ENCODE results near the gene GRM8. TPM values are rescaled to one million over a fixed set of nuclear protein-coding genes. Genes with fewer than 3 reads are reported as not detected.

Gene GRM8
- polyA plus RNA-seq, 1 donor (not counting 4 experiments of a cell fraction or from before 2014, with no cell fraction given): not detected

DNA sequence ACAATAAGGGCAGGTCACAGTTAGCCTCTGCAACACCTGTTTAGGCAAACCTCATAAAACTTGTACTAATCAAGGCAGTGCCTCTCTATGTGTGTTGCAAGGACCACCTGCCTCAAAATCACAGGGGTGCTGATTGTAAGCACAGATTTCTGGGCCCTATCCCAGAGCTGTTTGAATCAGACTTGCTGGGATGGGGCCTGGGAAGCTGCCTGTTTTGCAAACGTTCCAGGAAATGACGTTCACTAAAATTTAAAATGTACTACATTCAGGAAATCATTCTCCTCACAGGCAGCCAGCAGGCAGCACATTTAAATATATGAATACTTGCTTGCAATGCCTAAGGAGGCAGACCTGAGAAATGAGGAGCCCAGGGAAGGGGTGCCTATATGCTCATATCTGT lies 4.3 kb upstream of the GRM8 start:
- Histone ChIP-seq H3K27ac (ENCODE audit: control insufficient read depth, insufficient read depth, low read length) (no peak overlapping the region), H3K9ac (ENCODE audit: control insufficient read depth, extremely low read depth, insufficient read depth, low read length) (no peak overlapping the region), H3K9me3 (ENCODE audit: control insufficient read depth, low read depth, low read length) (no peaks in the 10 kb centered on the region), H3K36me3 (ENCODE audit: control insufficient read depth in 2 of 2, extremely low read depth in 1 of 2, insufficient read depth in 2 of 2, low read length in 2 of 2) (no peaks in the 10 kb centered on the region), H3K4me2 (ENCODE audit: control insufficient read depth, extremely low read depth, insufficient read depth, low read depth, low read length) (no peak overlapping the region), H3K4me3 (ENCODE audit: control insufficient read depth in 2 of 3, extremely low read depth in 1 of 3, insufficient read depth in 2 of 3, low read depth in 1 of 3, low read length in 3 of 3) (no peak overlapping the region), H3K79me2 (ENCODE audit: control insufficient read depth, insufficient read depth, low read length) (no peaks in the 10 kb centered on the region), H3K4me1 (ENCODE audit: control insufficient read depth, extremely low read depth, insufficient read depth, low read length) (peaks cover 6% of the 10 kb centered on the region), H2AFZ (ENCODE audit: control insufficient read depth, low read length) (no peak overlapping the region), H3K27me3 (ENCODE audit: control insufficient read depth, extremely low read depth, insufficient read depth, low read length) (peaks cover 11% of the 10 kb centered on the region), H4K20me1 (ENCODE audit: control insufficient read depth, extremely low read depth, insufficient read depth, low read length) (no peaks in the 10 kb centered on the region), H3K9me1 (ENCODE audit: control insufficient read depth, extremely low read depth, insufficient read depth, low read length) (no peaks in the 10 kb centered on the region)
- DNase-seq (ENCODE audit: low read depth, low spot score) (no peak), FAIRE-seq (no peak)
- dilution Hi-C loops (cut with MboI; ENCODE audit: extremely low pct_ligation_motif_present, low sequenced_read_pairs): no loop called here
- TF ChIP-seq EZH2 (IDR thresholded peaks at IDR 0.05; ENCODE audit: low read length): no peak
- TF ChIP-seq, protein P1, sequence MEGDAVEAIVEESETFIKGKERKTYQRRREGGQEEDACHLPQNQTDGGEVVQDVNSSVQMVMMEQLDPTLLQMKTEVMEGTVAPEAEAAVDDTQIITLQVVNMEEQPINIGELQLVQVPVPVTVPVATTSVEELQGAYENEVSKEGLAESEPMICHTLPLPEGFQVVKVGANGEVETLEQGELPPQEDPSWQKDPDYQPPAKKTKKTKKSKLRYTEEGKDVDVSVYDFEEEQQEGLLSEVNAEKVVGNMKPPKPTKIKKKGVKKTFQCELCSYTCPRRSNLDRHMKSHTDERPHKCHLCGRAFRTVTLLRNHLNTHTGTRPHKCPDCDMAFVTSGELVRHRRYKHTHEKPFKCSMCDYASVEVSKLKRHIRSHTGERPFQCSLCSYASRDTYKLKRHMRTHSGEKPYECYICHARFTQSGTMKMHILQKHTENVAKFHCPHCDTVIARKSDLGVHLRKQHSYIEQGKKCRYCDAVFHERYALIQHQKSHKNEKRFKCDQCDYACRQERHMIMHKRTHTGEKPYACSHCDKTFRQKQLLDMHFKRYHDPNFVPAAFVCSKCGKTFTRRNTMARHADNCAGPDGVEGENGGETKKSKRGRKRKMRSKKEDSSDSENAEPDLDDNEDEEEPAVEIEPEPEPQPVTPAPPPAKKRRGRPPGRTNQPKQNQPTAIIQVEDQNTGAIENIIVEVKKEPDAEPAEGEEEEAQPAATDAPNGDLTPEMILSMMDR (optimal IDR thresholded peaks at IDR 0.05 in 1 of 3, IDR thresholded peaks at IDR 0.05 in 1 of 3, conservative IDR thresholded peaks at IDR 0.05 in 1 of 3; ENCODE audit: extremely low read depth in 1 of 3, insufficient read depth in 2 of 3, low read length in 3 of 3): no peak

DNA sequence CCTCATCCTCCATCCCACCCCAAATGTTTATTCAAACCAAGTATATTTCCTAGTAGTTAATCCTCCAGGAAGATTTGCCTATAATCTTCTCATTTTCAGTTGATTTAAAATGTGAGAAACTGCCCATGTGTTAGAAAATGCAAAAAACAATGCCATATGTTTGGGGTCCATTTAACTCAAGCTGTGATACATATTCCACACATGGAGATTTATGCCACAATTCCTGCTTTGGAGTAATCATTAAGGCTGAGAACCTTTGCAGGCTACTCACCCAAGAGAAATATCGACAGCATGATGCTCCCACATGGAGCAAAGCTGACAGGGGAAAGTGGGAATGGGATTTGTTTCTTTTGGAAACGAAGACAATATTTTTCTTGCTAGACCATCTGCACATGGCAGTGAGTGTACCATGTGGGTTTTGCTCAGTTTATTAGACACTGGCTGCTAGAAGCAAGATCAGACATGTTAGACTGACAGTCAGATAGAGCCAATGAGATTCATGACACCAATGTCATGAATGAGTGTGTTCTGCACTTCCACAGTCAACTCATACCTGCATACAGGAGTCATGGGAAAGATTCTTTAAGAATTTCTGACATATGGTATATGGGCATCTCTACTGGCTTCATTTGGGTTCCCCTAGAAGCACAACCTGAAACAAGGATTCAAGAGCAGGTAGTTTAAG lies 3.4 kb upstream of the GRM8 start:
- Histone ChIP-seq H3K4me1 (ENCODE audit: control insufficient read depth, extremely low read depth, insufficient read depth, low read length) (peaks cover 10% of the 10 kb centered on the region), H3K4me2 (ENCODE audit: control insufficient read depth, extremely low read depth, insufficient read depth, low read depth, low read length) (no peak overlapping the region), H3K9ac (ENCODE audit: control insufficient read depth, extremely low read depth, insufficient read depth, low read length) (no peak overlapping the region), H3K9me3 (ENCODE audit: control insufficient read depth, low read depth, low read length) (no peaks in the 10 kb centered on the region), H4K20me1 (ENCODE audit: control insufficient read depth, extremely low read depth, insufficient read depth, low read length) (no peaks in the 10 kb centered on the region), H3K27ac (ENCODE audit: control insufficient read depth, insufficient read depth, low read length) (no peak overlapping the region), H3K79me2 (ENCODE audit: control insufficient read depth, insufficient read depth, low read length) (no peaks in the 10 kb centered on the region), H3K36me3 (ENCODE audit: control insufficient read depth in 2 of 2, extremely low read depth in 1 of 2, insufficient read depth in 2 of 2, low read length in 2 of 2) (no peaks in the 10 kb centered on the region), H3K9me1 (ENCODE audit: control insufficient read depth, extremely low read depth, insufficient read depth, low read length) (no peaks in the 10 kb centered on the region), H3K27me3 (ENCODE audit: control insufficient read depth, extremely low read depth, insufficient read depth, low read length) (peaks cover 20% of the 10 kb centered on the region), H2AFZ (ENCODE audit: control insufficient read depth, low read length) (no peak overlapping the region), H3K4me3 (ENCODE audit: control insufficient read depth in 2 of 3, extremely low read depth in 1 of 3, insufficient read depth in 2 of 3, low read depth in 1 of 3, low read length in 3 of 3) (no peak overlapping the region)
- dilution Hi-C loops (cut with MboI; ENCODE audit: extremely low pct_ligation_motif_present, low sequenced_read_pairs): no loop called here
- no peak for TF ChIP-seq EZH2 (IDR thresholded peaks at IDR 0.05; ENCODE audit: low read length)
- TF ChIP-seq, protein P1 (optimal IDR thresholded peaks at IDR 0.05 in 1 of 3, IDR thresholded peaks at IDR 0.05 in 1 of 3, conservative IDR thresholded peaks at IDR 0.05 in 1 of 3; ENCODE audit: extremely low read depth in 1 of 3, insufficient read depth in 2 of 3, low read length in 3 of 3): no peak
- no peak for DNase-seq (ENCODE audit: low read depth, low spot score)
- FAIRE-seq: no peak
